ENCODE data around the gene EPHA3.

The EPHA3 gene

GRCh38 chr3:89278302-89279025 lies 171.0 kb downstream of the EPHA3 start:
- in situ Hi-C loops (cut with MboI; ENCODE audit: low sequenced_read_pairs), result no loop called here

- in situ Hi-C loops (cut with MboI; ENCODE audit: low sequenced_read_pairs), result no loop called here
These were observed 172.9 kb downstream of the EPHA3 start for GRCh38 chr3:89280301-89280700.

GRCh38 chr3:89280822-89281365 lies 173.5 kb downstream of the EPHA3 start:
- in situ Hi-C loops (cut with MboI; ENCODE audit: low sequenced_read_pairs), result no loop called here

GRCh38 chr3:89287902-89288508 lies 180.6 kb downstream of the EPHA3 start:
- in situ Hi-C loops (cut with MboI; ENCODE audit: low sequenced_read_pairs), result no loop called here

GRCh38 chr3:89289574-89290190 lies 182.3 kb downstream of the EPHA3 start:
- in situ Hi-C loops (cut with MboI; ENCODE audit: low sequenced_read_pairs), result no loop called here

GRCh38 chr3:89297199-89297598 lies 189.8 kb downstream of the EPHA3 start:
- in situ Hi-C loops (cut with MboI; ENCODE audit: low sequenced_read_pairs), result no loop called here

GRCh38 chr3:89300526-89300925 lies 193.1 kb downstream of the EPHA3 start:
- in situ Hi-C loops (cut with MboI; ENCODE audit: low sequenced_read_pairs), result no loop called here

GRCh38 chr3:89300981-89301380 lies 193.6 kb downstream of the EPHA3 start:
- in situ Hi-C loops (cut with MboI; ENCODE audit: low sequenced_read_pairs), result no loop called here

- in situ Hi-C loops (cut with MboI; ENCODE audit: low sequenced_read_pairs), result no loop called here
These were observed 196.3 kb downstream of the EPHA3 start for GRCh38 chr3:89303701-89304100.

GRCh38 chr3:89306540-89306939 lies 199.1 kb downstream of the EPHA3 start:
- in situ Hi-C loops (cut with MboI; ENCODE audit: low sequenced_read_pairs), result no loop called here

GRCh38 chr3:89311581-89311980 lies 204.2 kb downstream of the EPHA3 start:
- in situ Hi-C loops (cut with MboI; ENCODE audit: low sequenced_read_pairs), result no loop called here

GRCh38 chr3:89312141-89312540 lies 204.7 kb downstream of the EPHA3 start:
- in situ Hi-C loops (cut with MboI; ENCODE audit: low sequenced_read_pairs), result no loop called here

- in situ Hi-C loops (cut with MboI; ENCODE audit: low sequenced_read_pairs), result no loop called here
These were observed 207.2 kb downstream of the EPHA3 start for GRCh38 chr3:89314454-89315098.

GRCh38 chr3:89315750-89316470 lies 208.5 kb downstream of the EPHA3 start:
- in situ Hi-C loops (cut with MboI; ENCODE audit: low sequenced_read_pairs), result no loop called here

GRCh38 chr3:89320186-89320585 lies 212.8 kb downstream of the EPHA3 start:
- in situ Hi-C loops (cut with MboI; ENCODE audit: low sequenced_read_pairs), result no loop called here

- in situ Hi-C loops (cut with MboI; ENCODE audit: low sequenced_read_pairs), result no loop called here
These were observed 219.6 kb downstream of the EPHA3 start for GRCh38 chr3:89326997-89327396.

GRCh38 chr3:89332386-89332785 lies 225.0 kb downstream of the EPHA3 start:
- in situ Hi-C loops (cut with MboI; ENCODE audit: low sequenced_read_pairs), result no loop called here

- in situ Hi-C loops (cut with MboI; ENCODE audit: low sequenced_read_pairs), result no loop called here
These were observed 225.4 kb downstream of the EPHA3 start for GRCh38 chr3:89332793-89333192.

GRCh38 chr3:89335693-89336092 lies 228.3 kb downstream of the EPHA3 start:
- in situ Hi-C loops (cut with MboI; ENCODE audit: low sequenced_read_pairs), result no loop called here

- in situ Hi-C loops (cut with MboI; ENCODE audit: low sequenced_read_pairs), result no loop called here
These were observed 233.0 kb downstream of the EPHA3 start for GRCh38 chr3:89340408-89340807.

GRCh38 chr3:89344076-89344475 lies 236.7 kb downstream of the EPHA3 start:
- in situ Hi-C loops (cut with MboI; ENCODE audit: low sequenced_read_pairs), result no loop called here
